A549 (cell line): Measurements from ENCODE around the gene C2orf68.

Experiments used
- CTCF ChIP-seq: fragments of >200 bp; sonication (Bioruptor Twin); formaldehyde crosslinking; IDR thresholded peaks from 3 replicates; pipeline ENCODE4 v1.5.1; 2016
- HOXB13 ChIP-seq: fragments of 250-450 bp; sonication (Bioruptor Pico); IDR thresholded peaks from 2 replicates; pipeline ENCODE4 v1.5.0; 2020; ENCODE audit warnings: low read depth, mild to moderate bottlenecking, moderate library complexity
- JUN ChIP-seq, 2 experiments: fragments of >200 bp; sonication (Bioruptor Twin); formaldehyde crosslinking; IDR thresholded peaks; 2 replicates in 1 of 2; 3 replicates in 1 of 2; pipeline ENCODE4 v1.6.1; 2016 to 2017
- MAZ ChIP-seq: fragments of 150-350 bp; IDR thresholded peaks from 2 replicates; pipeline ENCODE4 v1.6.1; 2014; ENCODE audit warnings: antibody characterized with exemption, low read depth, low read length, borderline replicate concordance
- MYC ChIP-seq: IDR thresholded peaks from 2 replicates; pipeline ENCODE4 v1.6.1; 2012; ENCODE audit warnings: mild to moderate bottlenecking, inconsistent platforms, low read length, improper control_type of control experiment, borderline replicate concordance
- NPAS2 ChIP-seq: fragments of 250-450 bp; sonication (Bioruptor Pico); IDR thresholded peaks from 2 replicates; pipeline ENCODE4 v1.8.0; 2022; ENCODE audit warnings: mild to moderate bottlenecking, moderate library complexity, borderline replicate concordance
- REST ChIP-seq: fragments of 200-600 bp; sonication (generic); IDR thresholded peaks from 2 replicates; pipeline ENCODE4 v1.6.1; 2016; ENCODE audit warnings: antibody characterized with exemption, mild to moderate bottlenecking, moderate library complexity
- USF2 ChIP-seq: fragments of 450-650 bp; IDR thresholded peaks from 2 replicates; pipeline ENCODE4 v1.6.1; 2014; ENCODE audit warnings: antibody characterized with exemption
- ZFP36 ChIP-seq: fragments of 450-650 bp; IDR thresholded peaks from 2 replicates; pipeline ENCODE4 v1.6.1; 2014; ENCODE audit warnings: borderline replicate concordance; ENCODE audit not compliant: partially characterized antibody

- no peak for TF ChIP-seq MYC
- TF ChIP-seq NPAS2 (CRISPR knock-in tag) = no peak
- no peak for TF ChIP-seq REST
- no peak for TF ChIP-seq MAZ
- TF ChIP-seq CTCF = no peak
- no peak for TF ChIP-seq USF2
- no peak for TF ChIP-seq HOXB13 (CRISPR knock-in tag)
- no peak for TF ChIP-seq JUN (IDR thresholded peaks at IDR 0.05)
- TF ChIP-seq ZFP36 = no peak
Observed at GRCh38 chr2:85585781-85586105, 26.1 kb downstream of the C2orf68 start.
